RWPE1 (cell line): Measurements from ENCODE around the gene ANKRD13A.

Experiments used
- CTCF ChIA-PET: fragments of 350-600 bp; sonication (Branson Sonifier 250); formaldehyde crosslinking; extraction: SDS; loops from one replicate; lab custom pipeline; 2021; lab: Yijun Ruan, JAX
- POLR2A ChIA-PET: fragments of 400-600 bp; formaldehyde crosslinking; extraction: SDS; loops from one replicate; lab custom pipeline; 2020; ENCODE audit warnings: antibody characterized with exemption; ENCODE audit not compliant: low non-redundant PET; lab: Yijun Ruan, JAX
- DNase-seq: peaks from one replicate; pipeline ENCODE4 v3.0.0; 2012; ENCODE audit warnings: low spot score
- H3K27ac ChIP-seq: fragments of 450-650 bp; 2 replicates; pipeline ENCODE4 v1.5.1; 2017
- CTCF ChIP-seq: fragments of 450-650 bp; conservative IDR thresholded peaks from 2 replicates; pipeline ENCODE4 v1.5.1; 2017; ENCODE audit warnings: low read depth, mild to moderate bottlenecking

The ANKRD13A gene

DNA sequence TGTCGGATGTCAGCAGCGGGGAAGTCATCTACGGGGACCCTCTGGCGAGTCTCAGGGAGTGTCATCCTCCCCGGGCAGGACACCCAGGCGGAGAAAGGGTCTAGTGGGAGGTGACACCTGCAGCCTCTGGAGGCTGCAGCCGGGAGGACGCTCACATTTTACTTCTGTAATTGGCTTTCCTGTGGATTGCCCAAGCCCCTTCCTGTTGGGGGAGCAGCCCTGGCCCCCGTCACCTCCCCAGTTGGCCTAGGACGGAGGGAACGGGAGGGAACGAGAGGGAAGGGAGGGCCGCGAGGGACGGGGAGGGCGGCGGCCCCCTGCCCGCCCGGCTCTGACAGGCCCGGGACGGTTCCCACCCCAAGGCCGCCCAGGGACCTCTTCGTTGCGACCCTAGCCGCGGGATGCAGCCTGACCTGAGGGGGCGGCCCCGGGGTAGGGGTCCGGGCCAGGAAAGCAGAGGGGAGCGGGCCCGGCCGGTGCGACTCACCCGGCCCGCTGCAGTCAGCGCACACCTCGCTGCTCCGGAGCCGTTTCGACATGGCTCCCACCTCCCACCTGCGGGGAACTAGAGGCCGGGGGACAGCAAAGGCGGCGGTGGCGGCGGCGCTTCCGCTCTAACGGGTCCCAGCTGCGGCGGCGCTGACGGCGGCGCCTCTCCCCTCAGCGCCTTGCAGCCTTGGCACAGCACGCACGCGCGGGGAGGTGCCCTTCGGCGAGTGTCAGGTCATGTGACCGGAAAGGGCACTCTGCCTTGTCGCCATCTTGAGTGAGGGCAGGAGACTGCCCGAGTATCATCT, 3.3 kb upstream of the ANKRD13A start, which contains the start of gene GIT2:
Gene GIT2 (minus strand): TSS at position 683 of the 797 bp plus-strand sequence. CDS start 144 bp downstream, at position 539.
- H3K27ac ChIP-seq, result peak within 1 kb of the TSS; percentile 75
- CTCF ChIA-PET, result interaction anchor here (0.7 kb wide), 1 partner anchor 284 kb away, joined by 3 read pairs; no protein-coding TSS in a partner anchor
- DNase-seq, result peak; percentile 85
- POLR2A ChIA-PET, result no interaction called here
- no peak for TF ChIP-seq CTCF

- ChIA-PET POLR2A (no interaction called here), CTCF (no interaction called here)
- DNase-seq, result no peak
- peak overlapping the region; percentile 75 for H3K27ac ChIP-seq
- no peak for TF ChIP-seq CTCF
Observed at GRCh38 chr12:109996483-109996853, 2.8 kb upstream of the ANKRD13A start.

GRCh38 chr12:109997393-109997792, 1.8 kb upstream of the ANKRD13A start:
- DNase-seq, result no peak
- POLR2A ChIA-PET, result no interaction called here
- CTCF ChIA-PET, result no interaction called here
- H3K27ac ChIP-seq, result no peak overlapping the region
- no peak for TF ChIP-seq CTCF

DNA sequence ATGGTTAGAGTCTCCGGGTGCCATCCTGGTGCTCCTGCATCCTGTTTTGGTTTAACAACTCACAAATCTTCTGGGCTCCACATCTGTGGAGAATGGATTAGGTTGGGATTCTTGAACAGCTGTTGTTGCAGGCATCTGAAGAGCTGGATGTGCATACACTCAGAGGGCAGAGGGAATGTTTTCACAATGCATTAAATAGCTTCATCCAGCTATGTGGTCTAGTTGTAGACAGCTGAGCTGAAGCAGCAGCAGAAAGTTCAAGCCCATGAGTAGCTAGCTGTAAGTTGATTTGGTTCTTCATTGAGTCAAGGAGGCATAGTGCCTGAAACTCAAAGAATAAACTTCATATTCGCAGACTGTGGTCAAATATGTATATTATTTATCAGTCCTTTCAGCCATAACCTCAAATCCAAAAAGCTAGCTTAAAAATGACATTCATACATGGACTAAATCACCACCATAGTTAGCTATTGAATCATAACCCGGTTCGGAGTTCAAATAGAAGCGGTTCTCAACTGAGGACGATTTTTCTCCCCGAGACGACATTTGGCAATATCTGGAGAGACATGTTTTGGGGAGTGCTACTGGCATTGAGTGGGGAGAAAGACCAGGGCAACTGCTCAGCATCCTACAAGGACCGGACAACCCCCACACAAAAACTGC, 858 bp upstream of the ANKRD13A start:
- H3K27ac ChIP-seq, result peak overlapping the region; percentile 77
- ChIA-PET POLR2A (interaction anchor here (0.5 kb wide), 1 partner anchor 577 kb away, joined by 5 read pairs; no protein-coding TSS in a partner anchor), CTCF (no interaction called here)
- DNase-seq, result no peak
- no peak for TF ChIP-seq CTCF

DNA sequence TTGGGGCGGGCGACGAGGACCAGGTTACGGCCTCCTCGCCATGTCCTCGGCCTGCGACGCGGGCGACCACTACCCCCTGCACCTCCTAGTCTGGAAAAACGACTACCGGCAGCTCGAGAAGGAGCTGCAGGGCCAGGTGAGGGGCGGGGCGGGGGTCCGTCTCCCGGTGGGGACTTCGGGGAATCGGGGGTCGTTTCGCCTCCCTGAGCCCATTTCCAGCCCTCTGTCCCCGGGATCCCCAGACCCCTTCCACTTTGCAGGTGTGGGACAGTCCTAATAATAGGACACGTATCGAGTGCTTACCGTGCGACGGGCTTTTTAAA, 380 bp downstream of the ANKRD13A start:
- ChIA-PET CTCF (no interaction called here), POLR2A (no interaction called here)
- DNase-seq, result no peak
- TF ChIP-seq CTCF, result no peak
- peak overlapping the region; percentile 77 for H3K27ac ChIP-seq

- ChIA-PET CTCF (no interaction called here), POLR2A (no interaction called here)
- H3K27ac ChIP-seq, result peak overlapping the region; percentile 77
- DNase-seq, result no peak
- TF ChIP-seq CTCF, result no peak
Observed at GRCh38 chr12:109999983-110000505, 814 bp downstream of the ANKRD13A start.
